GM21576 (cell line): Measurements from ENCODE around the gene MAGI2.
"Not testable (repeated sequence)": the region's sequence is repeated elsewhere in the genome, so short reads cannot be mapped to it uniquely, and the experiment has no call there.

ENCODE experiments used
- ATAC-seq: cut with Tn5 transposase; IDR thresholded peaks from one replicate; pipeline ENCODE4 v1.9.1; 2021; ENCODE audit warnings: mild to moderate bottlenecking, moderate library complexity; ENCODE audit not compliant: unreplicated experiment

MAGI2 gene

DNA sequence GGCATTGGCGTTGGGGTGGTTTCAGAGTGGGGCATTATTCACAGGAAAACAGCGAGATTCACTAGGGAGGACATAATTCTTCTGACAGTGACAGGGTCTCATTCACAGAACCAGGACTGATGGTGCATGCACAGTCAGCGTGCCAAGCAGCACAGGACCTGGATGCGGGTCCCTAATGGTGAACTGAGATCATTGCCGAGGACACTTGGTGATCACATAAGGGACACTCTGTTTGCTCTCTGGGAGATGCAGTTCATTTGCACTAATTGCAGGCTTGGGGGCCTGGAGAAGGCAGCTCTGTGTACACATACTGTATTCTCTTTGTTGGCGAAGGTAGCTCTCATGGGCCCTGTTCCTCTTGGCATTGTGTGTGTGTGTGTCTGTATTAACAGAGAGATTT, 938.8 kb downstream of the MAGI2 start:
- no peak for ATAC-seq

DNA sequence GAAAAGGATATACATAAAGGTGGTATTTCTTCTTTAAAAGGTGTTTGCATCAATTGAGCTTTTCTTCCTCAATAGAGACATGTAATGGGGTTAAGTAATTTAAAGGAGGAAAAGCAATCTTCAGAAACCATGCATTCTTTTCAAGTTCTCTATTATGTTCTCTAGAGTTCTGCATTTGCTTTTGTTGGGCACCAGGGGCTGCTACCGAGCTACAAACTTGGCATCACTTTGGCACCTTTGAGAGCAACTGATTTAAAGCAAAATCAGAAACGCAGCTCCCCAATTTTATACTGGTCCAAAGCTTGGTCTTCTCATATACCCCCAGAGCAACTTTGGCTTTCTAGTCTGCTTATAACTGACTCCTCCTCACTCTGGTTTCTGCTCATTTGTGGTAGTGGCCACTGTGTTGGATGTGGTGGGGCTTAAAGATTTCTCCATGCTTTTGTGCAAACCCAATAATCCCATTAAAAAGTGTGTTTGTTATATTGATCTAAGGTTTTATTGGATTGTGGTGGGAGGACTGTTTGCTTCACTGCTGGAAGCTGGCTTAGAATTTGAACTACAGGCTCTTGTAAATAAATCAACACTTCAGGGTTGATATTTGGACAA, 942.8 kb downstream of the MAGI2 start:
- ATAC-seq, result no peak

DNA sequence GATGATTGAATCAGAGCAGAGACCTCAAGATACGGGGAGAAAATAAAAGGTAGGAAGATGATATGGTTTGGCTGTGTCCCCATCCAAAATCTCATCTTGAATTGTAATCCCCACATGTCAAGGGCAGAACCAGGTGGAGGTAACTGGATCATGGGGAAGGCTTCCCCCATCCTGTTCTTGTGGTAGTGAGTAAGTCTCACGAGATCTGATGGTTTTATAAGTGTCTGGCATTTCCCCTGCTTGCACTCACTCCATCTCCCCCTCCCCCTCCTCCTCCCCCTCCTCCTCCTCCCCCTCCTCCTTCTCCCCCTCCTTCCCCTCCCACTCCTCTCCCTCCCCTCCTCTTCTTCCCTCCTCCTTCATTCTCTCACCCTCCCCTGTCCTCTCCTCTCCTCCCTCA, 950.2 kb downstream of the MAGI2 start:
- not testable (repeated sequence) for ATAC-seq

DNA sequence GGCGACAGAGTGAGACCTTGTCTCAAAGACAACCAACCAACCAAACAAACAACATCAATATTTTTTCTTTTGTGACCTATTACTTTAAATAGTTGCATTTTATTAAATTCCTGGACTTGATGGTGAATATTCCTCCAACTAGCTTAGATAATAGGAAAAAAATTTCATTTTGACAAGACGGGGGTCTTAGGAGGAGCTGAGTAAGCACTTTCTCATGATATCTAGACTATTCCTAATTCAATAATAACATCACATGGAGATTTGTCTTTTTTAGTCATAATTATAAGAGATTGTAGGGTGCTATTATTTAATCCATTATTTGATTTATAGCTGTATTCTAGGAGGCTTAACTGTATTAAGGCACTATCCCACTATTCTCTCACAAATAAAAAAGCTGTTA, 952.4 kb downstream of the MAGI2 start:
- no peak for ATAC-seq

DNA sequence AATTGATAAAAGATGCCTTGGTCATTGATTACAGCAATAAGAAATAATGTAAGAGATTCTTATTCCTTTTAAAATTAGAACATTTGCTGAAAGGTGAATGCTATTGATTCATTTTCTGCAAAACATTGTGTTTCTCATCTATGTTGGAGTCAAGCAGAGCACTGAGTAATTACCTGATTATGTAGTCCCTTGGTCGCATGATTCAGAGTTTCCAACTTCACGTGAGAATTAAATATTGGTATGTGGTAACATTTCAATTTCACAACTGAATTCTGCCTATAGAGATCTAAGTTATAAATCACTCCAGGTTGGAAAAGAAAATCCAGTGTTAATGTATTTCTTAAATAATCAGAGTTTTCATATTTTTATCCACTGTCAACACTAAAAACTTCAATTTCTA, 953.5 kb downstream of the MAGI2 start:
- ATAC-seq, result no peak

DNA sequence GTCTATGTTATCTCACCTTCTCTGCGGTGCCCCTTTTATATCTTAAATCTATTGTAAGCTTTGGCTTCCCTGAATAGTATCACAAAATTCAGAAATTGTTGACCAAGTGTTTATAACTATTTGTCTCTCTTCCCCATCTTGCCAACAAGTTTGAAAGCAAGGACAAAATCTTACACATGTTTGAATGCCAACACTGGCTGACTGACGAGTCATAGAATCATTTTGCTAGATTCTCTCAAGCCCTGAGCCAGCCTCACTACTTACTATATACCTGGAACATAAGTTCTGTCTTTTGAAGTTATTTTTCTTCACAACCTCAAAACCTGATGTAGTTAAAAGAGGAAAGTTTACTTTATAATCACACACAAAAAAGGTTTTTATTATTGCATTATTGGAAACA, 954.2 kb downstream of the MAGI2 start:
- no peak for ATAC-seq

DNA sequence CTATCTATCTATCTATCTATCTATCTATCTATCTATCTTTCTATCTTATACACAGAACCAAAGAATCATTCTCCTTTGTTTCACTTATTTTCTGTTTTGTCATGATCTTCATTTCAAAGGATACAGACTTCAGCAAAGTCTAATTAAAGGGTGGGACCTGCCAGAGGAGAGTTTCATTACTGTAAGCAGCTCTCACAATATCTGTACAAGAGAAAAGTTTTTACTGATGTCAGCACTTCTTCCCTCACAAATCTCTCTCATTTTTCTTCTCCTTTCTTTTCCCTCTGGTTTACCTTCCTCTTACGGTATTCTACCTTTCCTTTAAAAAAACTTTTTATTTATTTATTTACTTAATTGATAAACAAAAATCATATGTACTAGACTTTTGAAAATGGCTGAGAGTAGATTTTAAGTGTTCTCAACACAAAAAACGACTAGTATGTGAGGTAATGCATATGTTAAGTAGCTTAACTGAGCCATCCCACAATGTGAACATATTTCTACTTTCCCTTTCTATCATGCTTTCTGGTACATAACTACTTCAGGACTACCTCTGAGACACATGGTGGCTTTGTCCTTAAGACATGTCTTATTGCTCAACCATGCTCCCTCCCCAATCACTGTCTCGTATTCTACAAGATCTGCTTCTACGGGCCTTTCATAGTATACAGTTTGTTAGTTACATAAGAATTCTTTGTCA, 955.6 kb downstream of the MAGI2 start:
- ATAC-seq, result no peak

DNA sequence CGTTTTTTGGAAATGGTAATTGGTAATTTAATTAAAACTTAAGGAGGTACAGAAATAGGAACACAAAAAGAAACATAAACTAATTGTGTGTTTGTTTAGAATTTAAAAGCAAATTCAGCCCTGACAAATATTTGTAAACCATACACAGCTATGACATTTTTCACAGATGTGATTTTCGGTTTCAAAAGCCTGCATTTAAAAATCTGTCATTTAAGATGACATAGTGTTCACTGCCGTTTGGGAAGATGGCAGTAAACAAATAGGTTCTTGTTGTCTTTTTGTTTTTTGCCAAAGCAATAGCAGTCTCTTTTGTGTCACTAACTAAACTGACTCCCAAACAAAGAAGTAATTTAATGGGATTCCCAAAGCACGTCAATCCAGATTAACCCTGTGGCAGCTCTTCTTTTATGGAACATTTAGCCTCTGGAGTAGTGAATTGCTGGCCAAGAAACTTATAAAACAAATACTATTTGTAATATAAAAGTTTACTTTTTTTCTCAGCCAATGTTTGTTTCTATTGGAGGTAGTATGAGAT, 957.3 kb downstream of the MAGI2 start:
- ATAC-seq, result no peak

DNA sequence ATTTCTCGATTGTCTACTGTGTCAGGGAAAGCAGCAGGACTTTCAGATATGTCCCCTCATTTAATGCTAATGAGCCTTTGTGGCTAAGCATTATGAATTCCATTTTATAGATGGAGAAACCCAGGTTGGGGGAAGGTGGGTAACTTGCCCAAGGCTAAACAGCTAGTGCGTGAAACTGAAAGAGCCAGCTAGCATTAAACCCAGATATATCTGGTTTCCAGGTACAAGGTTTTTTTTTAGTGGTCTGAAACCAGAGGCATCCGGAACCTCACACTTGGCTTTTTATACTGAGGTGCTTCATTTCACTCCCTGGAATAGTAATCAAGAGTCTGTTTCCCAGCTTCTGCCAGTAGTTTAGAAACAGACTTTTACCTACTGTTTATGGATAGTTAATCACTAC, 960.1 kb downstream of the MAGI2 start:
- ATAC-seq, result no peak

DNA sequence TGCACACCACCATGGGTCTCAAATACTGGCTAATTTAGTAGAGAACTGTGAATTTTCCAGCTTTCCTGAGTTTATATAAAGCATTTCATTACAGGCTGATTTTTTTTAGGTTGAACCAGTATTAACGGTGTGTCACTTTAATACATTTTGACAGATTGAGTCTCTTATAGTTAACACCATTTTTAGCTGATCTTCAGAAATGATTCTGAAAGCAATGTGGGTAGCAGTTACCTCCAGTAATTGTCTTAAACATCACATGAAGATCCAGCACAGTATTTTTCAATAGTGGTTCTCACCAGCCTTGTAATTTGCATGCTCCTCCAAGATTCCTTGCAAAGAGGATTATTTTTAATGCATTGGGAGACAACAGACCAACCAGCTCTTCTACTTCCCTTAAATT, 961.3 kb downstream of the MAGI2 start:
- no peak for ATAC-seq

DNA sequence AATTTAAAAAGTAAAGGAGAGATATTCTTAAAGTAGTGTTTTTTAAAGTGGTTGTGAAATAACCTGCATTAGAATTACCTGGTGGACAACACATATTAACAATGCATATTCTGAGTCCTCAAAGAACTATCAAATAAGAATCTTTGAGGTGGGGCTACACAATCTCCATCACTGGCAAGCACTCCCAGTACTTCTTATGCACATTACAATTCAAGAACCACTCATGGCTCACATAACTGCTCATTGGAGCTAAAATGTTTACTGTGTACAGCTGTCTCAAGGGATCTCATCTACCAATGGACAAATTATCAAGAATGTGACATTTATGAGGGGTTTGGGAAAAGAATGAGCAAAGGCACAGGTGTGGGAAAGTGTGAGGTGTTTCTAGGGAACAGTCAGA, 962.9 kb downstream of the MAGI2 start:
- ATAC-seq, result no peak

DNA sequence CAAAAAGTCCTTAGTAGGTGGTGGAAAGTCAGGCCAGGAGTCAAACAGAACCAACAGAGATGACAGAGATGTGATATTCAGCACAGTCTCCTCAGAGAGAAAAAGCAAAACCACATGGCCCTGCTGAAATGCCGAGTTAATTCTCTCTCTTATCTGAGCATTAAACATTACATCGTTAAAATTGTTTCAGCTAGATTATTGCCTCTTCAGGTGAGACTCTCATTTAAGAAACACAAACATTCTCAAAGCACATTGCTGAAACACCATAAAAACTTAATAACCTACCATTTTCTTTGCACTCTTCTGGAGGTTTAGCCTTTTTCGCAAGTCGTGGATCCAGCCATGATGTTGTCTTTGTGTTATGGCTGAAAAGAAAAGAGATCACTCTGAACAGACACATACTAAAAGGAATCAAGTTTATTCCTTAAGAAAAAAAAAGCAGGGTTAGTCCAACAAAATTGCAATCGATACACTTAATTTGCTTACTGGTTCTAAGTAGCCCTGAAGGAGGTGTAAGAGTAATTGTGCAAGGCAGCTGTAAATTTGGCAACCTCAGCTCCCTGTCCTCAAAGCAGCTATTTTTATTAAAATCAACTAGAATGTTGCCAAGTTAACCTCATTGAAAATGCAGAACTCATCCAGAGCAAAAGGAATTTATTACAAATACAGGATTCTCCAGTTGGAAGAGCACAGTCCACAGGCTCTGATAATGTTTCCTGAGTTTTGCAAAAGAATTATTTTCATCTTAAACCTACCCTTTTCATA, 963.8 kb downstream of the MAGI2 start:
- ATAC-seq, result no peak

DNA sequence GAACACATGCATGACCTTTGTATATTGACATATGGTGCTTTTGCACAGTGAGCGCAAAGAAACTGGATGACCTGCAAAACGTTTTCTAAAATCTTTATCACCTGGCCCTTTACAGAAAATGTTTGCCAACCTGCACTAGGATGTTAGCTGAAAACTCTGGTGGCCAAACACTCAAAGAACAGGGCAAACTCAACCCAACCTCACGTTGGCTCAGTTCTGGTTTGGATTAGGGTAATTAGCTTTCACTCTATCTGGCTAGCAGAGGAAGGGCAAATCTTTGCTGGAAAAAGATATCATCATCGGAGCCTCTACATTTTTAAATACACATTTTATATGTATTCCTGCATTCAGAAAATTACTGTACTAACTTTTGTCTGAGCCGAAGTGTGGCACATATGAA, 966.0 kb downstream of the MAGI2 start:
- no peak for ATAC-seq

DNA sequence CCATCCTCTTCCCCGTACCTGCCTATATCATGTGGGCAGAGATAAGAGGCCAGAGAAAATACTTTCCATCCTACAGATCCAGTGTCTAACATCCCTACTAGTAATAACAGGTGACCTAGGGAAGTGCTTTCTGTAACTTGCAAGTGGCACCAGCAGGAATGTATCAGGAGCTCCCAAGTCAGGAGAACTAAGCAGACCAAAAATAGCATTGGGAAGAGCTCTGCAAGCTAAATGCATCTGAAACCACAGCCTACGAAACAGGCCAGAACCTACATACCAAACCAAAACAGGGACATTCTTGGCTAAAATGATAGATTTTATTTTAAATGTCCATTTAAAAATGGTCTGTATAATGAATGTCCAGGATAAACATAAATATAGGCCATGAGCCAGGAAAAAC, 974.1 kb downstream of the MAGI2 start:
- ATAC-seq, result no peak

DNA sequence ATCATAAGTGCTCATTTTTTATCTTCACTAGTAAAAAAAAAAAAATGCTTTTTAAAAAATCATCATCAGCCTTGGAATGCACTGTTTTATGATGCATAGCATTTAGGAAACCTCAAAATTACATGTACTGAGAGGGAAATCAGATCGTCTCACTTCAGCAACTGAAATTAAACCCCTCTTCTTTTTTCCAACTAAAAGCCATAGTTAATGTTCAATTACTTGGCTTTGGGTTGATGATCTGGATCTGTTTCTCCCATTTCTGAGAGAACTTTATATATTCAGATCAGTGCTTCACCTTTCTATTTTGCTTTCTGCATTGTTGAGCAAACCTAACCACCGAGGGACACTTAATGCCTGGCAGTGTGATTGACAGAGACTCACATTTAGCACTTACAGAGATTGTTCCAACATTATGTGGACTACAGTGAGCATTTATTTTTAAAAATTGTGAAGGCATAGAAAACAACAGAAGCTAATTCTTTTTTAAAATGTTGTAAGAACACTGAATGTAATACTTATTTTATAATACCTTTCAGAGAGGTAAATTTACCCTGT, 976.5 kb downstream of the MAGI2 start:
- no peak for ATAC-seq

DNA sequence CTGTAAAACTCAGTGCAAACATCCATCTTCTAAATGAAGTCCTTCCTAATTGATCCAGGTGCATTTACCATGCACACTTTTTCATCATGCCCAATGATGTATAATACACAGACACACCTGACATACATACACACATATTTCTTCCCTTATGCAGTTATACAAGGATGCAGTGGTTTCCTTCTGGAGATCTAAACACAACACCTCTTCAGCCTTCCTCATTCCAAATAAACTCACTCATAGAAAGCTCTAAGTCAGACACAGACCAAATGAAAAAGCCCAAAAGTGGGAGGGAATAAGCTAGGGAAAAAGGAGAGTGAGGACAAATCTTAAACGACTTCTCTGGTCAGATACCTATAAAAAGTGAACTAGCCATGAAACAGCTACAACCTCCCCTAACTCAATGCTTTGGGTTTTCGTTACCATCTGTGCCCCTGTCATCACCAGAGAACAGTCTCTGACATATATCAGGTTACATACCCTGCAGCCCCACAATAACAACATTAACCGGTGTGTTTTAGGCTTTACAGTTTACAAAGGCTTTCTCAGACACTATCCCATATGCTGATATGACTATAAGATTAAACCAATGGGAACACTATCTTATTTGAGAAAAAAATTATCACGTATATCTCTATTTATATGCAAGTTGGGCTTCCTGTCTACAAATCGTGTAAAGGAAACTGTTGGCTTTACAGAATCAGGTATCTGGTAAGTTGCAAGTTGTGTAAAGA, 979.7 kb downstream of the MAGI2 start:
- ATAC-seq, result no peak

DNA sequence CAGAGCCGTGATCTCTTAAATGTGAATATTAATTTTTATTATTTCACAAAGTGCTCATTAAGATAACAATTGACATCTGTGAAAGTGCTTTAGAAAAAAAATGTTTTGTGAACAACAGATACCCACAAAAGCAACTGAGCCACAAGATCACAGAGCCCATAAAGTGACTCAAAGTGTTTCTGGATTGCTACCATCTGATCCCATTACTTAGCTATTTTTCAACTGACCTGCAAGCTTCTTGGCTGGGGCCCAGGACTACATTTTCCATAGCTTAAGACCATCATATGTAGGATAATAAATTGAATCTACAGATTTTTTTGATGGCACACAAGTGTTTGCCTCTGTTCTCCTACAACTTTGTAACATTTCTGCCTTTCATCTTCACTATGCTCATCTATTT, 980.4 kb downstream of the MAGI2 start:
- ATAC-seq, result no peak

DNA sequence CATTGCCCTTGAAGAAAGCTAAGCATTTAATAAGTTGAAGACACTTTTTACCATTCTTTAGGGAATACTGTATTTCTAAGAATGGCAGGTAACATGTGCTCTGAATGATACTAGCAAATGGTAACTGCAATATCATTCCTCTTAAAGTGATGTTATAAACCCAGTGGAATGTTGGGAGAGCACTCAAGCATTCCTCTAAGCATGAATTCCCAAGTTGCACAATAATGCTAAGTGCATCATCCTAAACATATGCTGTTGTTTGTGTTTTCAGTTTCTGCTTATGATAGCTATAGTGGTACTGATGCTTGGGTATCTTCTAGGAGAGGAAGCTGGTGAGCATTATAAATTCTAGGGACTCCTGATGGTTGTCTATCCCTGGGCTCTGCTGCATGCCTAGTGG, 980.9 kb downstream of the MAGI2 start:
- no peak for ATAC-seq

DNA sequence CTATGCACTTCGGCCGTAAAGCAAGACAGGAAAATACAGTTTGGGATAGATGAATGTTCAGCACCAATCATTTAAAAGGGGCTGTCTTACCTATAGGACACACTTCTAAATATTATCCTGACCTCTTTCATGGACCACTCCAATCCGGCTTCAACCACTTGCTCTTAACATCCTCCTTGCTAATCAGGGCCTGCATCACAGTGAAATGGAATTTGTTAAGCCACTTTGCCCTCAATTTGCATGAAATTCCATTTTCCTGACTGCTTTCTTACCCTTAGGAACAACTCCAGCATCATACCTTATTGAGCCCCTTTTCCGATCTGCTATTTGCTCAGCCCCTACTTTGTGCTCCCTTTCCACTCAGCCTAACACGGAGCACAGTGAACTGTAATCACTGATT, 987.6 kb downstream of the MAGI2 start:
- ATAC-seq, result no peak

DNA sequence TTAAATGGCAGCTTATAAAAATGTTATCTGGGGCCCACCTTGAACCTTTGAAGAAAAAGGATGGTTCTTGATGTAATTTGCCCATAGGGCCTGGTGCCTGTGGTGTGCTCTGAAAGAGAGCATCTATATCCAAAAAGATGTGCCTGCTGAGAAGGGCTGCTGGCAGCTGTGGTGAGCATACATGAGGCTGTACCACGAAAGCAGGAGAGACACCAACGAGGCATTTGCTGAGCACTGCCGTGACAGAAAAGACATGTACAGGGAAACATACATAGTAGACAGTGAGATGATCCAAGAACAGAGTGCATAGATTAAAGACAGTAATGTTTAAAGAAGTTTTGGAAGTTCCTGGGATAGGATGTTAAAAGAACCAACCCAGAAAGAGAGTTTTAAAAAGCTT, 990.4 kb downstream of the MAGI2 start:
- no peak for ATAC-seq

DNA sequence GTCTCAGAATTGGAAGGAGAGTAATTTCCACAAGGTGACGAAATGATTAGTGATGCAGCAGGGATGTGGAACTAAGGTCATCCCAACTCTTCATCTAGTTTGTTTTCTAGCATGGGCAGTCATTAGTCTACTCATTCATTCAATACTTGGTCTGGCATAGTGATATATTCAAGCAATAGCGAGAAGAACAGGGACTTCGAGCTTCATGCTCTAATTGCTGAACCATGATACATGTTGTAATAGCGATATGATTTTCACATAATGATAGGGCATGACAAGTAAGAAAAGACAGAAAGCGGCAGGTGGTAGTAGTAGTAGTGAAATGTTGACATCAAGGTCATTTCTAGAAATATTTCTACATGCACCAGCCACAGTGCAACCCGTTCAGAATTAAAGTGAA, 1002.8 kb downstream of the MAGI2 start:
- ATAC-seq, result no peak
